ENCODE results near the gene BRAF.

Gene BRAF

GRCh38 chr7:140972876-140973829 is 48.4 kb upstream of the BRAF start (continued):
- TF ChIP-seq ZNF776 (tag by site-specific recombination; IDR thresholded peaks at IDR 0.05; ENCODE audit: borderline replicate concordance) = no peak
- TF ChIP-seq ZNF169 (tag by site-specific recombination; IDR thresholded peaks at IDR 0.05) = no peak
- TF ChIP-seq ZXDB (tag by site-specific recombination; IDR thresholded peaks at IDR 0.05) = no peak
- TF ChIP-seq ZNF560 (tag by site-specific recombination; IDR thresholded peaks at IDR 0.05; ENCODE audit: borderline replicate concordance) = no peak
- TF ChIP-seq EGR2 (tag by site-specific recombination; IDR thresholded peaks at IDR 0.05; ENCODE audit: low read depth) = no peak
- TF ChIP-seq RBAK (tag by site-specific recombination; IDR thresholded peaks at IDR 0.05) = no peak
- TF ChIP-seq ZNF585B (tag by site-specific recombination; IDR thresholded peaks at IDR 0.05) = no peak
- TF ChIP-seq ZNF175 (tag by site-specific recombination; IDR thresholded peaks at IDR 0.05) = no peak
- 0 out of 2 replicates have a peak, but pooled peaks have one; percentile 46 for TF ChIP-seq ZNF18 (tag by site-specific recombination; IDR thresholded peaks at IDR 0.05)
- TF ChIP-seq, protein P1, sequence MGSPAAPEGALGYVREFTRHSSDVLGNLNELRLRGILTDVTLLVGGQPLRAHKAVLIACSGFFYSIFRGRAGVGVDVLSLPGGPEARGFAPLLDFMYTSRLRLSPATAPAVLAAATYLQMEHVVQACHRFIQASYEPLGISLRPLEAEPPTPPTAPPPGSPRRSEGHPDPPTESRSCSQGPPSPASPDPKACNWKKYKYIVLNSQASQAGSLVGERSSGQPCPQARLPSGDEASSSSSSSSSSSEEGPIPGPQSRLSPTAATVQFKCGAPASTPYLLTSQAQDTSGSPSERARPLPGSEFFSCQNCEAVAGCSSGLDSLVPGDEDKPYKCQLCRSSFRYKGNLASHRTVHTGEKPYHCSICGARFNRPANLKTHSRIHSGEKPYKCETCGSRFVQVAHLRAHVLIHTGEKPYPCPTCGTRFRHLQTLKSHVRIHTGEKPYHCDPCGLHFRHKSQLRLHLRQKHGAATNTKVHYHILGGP (tag by site-specific recombination; IDR thresholded peaks at IDR 0.05) = 0 out of 2 replicates have a peak, but pooled peaks have one; percentile 52
- TF ChIP-seq, protein P2, sequence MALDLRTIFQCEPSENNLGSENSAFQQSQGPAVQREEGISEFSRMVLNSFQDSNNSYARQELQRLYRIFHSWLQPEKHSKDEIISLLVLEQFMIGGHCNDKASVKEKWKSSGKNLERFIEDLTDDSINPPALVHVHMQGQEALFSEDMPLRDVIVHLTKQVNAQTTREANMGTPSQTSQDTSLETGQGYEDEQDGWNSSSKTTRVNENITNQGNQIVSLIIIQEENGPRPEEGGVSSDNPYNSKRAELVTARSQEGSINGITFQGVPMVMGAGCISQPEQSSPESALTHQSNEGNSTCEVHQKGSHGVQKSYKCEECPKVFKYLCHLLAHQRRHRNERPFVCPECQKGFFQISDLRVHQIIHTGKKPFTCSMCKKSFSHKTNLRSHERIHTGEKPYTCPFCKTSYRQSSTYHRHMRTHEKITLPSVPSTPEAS (tag by site-specific recombination; IDR thresholded peaks at IDR 0.05) = no peak
- TF ChIP-seq ZFP41 (tag by site-specific recombination; IDR thresholded peaks at IDR 0.05; ENCODE audit: borderline replicate concordance) = no peak
- TF ChIP-seq ZNF157 (tag by site-specific recombination; IDR thresholded peaks at IDR 0.05) = no peak
- no peak for TF ChIP-seq ZFP69B (tag by site-specific recombination; IDR thresholded peaks at IDR 0.05)
- TF ChIP-seq ZNF404 (tag by site-specific recombination; IDR thresholded peaks at IDR 0.05) = no peak
- TF ChIP-seq ZNF335 (tag by site-specific recombination; conservative IDR thresholded peaks at IDR 0.05) = no peak
- no peak for TF ChIP-seq ZNF248 (tag by site-specific recombination; IDR thresholded peaks at IDR 0.05)
- no peak for TF ChIP-seq MEIS1 (CRISPR knock-in tag; IDR thresholded peaks at IDR 0.05; ENCODE audit: borderline replicate concordance)
- TF ChIP-seq, protein P3, sequence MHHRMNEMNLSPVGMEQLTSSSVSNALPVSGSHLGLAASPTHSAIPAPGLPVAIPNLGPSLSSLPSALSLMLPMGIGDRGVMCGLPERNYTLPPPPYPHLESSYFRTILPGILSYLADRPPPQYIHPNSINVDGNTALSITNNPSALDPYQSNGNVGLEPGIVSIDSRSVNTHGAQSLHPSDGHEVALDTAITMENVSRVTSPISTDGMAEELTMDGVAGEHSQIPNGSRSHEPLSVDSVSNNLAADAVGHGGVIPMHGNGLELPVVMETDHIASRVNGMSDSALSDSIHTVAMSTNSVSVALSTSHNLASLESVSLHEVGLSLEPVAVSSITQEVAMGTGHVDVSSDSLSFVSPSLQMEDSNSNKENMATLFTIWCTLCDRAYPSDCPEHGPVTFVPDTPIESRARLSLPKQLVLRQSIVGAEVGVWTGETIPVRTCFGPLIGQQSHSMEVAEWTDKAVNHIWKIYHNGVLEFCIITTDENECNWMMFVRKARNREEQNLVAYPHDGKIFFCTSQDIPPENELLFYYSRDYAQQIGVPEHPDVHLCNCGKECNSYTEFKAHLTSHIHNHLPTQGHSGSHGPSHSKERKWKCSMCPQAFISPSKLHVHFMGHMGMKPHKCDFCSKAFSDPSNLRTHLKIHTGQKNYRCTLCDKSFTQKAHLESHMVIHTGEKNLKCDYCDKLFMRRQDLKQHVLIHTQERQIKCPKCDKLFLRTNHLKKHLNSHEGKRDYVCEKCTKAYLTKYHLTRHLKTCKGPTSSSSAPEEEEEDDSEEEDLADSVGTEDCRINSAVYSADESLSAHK (tag by site-specific recombination; IDR thresholded peaks at IDR 0.05) = no peak
- TF ChIP-seq GLIS1 (tag by site-specific recombination; IDR thresholded peaks at IDR 0.05) = peak; percentile 66
- TF ChIP-seq ZNF513 (tag by site-specific recombination; IDR thresholded peaks at IDR 0.05) = no peak
- no peak for TF ChIP-seq HOXD13 (CRISPR knock-in tag; IDR thresholded peaks at IDR 0.05; ENCODE audit: borderline replicate concordance)
- TF ChIP-seq ZNF530 (tag by site-specific recombination; IDR thresholded peaks at IDR 0.05; ENCODE audit: low read depth) = no peak
- TF ChIP-seq TRIM28 (IDR thresholded peaks at IDR 0.05; ENCODE audit: borderline replicate concordance, low read length) = no peak
- no peak for TF ChIP-seq ZNF423 (tag by site-specific recombination; IDR thresholded peaks at IDR 0.05)
- TF ChIP-seq KLF1 (tag by site-specific recombination; IDR thresholded peaks at IDR 0.05) = no peak
- TF ChIP-seq WT1 (tag by site-specific recombination; IDR thresholded peaks at IDR 0.05) = 0 out of 2 replicates have a peak, but pooled peaks have one; percentile 20
- no peak for TF ChIP-seq ZNF473 (tag by site-specific recombination; IDR thresholded peaks at IDR 0.05)
- no peak for TF ChIP-seq ZNF777 (tag by site-specific recombination; IDR thresholded peaks at IDR 0.05; ENCODE audit: borderline replicate concordance)
- TF ChIP-seq ZEB2 (tag by site-specific recombination; IDR thresholded peaks at IDR 0.05) = no peak
- TF ChIP-seq ZNF610 (tag by site-specific recombination; IDR thresholded peaks at IDR 0.05; ENCODE audit: borderline replicate concordance) = no peak

All from HEK293 (cell line).